Dermis blood vessel endothelial cell (primary cell): ENCODE results near the gene FADD. TPM values are rescaled to one million over a fixed set of nuclear protein-coding genes. Genes with fewer than 3 reads are reported as not detected.

Source experiments
- DNase-seq: peaks from one replicate; pipeline ENCODE4 v3.0.0; 2010
- total RNA-seq: library from RNA; depleted of rRNA; stranded (reverse); fragments of >200 nt; gene quantifications from 2 replicates; pipeline ENCODE4 v1.2.3, GENCODE V29; 2014

The FADD gene
- total RNA-seq, 1 donor from 2014 or later, result 56.7 TPM

DNA sequence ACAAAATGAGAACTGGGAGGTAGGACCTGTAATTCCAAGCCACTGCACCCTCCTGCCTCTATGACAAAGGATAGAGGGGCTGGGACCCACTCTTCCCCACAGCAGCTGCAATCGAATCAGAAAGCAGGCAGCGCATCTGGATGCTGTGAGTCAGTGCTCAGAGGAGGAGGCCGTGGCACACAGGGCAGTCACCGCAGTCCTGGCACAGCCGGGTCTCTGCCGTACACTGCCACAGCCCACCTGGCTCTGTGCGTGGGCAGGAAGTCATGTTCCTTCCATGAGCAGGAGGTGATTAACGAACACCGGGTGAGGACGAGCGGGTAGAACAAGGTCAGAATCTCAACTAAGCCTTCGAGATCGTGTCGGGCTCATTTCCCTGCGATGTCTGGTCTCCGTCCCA, 37.2 kb downstream of the FADD start:
- DNase-seq, result no peak

DNA sequence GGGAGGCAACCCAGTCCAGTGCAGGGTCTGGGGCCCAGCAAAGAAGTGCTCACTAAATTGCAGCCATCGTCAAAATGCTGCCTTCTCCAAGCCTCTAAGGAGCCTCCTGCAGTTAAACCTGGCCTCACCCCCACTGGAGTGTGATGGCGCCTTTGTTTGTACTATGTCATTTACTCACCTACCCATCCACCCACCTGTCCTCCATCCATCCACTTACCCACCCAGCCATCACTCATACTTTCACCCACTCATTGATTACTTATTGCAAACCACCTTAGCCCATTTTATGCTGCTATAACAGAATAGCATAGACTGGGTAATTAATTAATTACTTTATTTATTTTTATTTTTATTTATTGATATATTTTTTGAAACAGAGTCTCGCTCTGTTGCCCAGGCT, 38.6 kb downstream of the FADD start:
- DNase-seq, result no peak

DNA sequence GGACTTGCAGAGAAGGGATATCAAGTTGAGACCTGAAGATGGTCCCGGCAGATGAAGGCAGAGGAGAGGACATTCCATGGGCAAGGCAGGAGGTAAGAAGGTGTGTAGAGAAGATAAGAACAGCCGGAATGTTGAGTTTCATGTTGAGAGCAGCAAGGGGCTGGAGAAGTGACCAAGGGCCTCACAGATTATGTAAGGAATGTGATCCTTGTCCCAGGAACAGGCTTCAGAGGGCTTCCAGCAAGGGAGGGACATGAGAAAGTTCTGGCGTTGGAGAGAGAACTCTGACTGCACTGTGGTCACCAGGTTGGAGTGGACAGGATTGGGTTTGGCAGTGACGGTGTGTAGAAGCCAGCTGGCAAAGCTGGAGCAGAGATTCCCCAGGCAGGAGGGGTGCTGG, 39.8 kb downstream of the FADD start:
- no peak for DNase-seq

DNA sequence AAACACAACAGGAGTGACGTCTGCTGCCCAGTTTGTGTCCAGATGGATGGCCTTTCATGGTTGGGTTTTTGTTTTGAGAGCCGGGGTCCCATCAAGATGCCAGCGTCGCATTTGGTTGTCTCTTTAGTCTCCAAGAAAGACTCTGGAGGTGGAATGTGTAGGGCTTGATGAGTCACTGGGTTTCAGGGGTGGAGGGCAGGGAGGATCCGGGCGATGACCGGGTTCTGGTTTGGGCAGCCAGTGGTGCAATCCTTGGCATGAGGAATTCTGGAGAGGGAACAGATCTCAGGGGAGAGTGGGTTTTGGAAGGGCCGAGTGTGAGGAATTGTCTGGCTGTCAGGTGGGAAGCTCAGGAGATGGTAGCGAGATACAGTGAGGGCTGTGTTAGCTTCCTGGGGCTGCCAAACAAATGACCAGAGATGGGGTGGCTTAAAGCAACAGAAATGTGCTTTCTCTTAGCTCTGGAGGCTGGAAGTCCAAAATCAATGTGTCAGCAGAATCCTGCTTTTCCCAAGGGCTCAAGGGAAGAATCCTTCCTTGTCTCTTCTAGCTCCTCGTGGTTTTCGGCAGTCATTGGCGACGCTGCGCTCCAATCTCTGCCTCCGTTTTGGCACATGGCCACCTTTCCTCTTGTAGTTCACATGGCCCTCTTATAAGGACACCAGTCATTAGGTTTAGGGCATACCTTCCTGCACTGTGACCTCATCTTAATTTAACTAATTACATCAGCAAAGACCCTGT, 41.0 kb downstream of the FADD start:
- DNase-seq, result no peak

DNA sequence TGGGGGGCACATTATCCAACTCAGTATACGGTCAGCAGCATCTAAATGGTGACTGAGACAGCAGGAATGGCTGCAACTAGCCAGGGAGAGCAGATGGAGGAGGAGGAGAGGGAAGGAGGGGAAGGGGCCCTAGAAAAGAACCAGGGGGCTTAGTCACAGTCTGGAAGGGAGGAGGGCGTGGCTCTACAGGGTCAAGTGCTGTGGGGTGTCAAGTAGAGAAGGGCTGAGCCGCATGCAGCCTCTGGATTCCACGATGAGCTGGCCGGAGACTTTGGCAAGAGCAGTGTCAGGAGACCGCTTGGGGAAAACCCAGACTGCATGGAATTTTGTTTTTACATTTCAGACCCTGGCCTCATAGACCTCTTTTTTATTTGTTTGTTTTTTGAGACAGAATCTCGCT, 41.6 kb downstream of the FADD start:
- DNase-seq, result no peak

DNA sequence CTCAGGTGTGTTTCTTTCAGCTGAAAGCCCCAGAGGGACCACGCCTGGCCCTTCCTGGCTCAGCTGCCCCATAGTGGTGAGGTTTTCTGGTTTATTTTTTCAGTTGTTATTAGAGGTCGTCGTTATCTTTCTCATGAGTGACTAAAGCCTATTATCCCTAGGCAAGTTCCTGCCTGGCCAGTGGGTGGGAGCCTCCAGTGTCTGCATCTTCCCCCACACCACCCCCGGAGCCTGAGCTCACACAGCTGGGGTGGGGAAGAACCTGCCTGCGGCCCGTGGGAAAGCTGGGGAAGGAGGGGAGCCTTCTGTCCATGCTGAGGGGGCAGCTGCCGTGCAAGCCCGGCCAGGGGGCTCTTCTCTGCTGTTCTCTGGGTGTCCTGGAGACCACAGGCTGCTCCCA, 43.1 kb downstream of the FADD start:
- DNase-seq, result no peak

DNA sequence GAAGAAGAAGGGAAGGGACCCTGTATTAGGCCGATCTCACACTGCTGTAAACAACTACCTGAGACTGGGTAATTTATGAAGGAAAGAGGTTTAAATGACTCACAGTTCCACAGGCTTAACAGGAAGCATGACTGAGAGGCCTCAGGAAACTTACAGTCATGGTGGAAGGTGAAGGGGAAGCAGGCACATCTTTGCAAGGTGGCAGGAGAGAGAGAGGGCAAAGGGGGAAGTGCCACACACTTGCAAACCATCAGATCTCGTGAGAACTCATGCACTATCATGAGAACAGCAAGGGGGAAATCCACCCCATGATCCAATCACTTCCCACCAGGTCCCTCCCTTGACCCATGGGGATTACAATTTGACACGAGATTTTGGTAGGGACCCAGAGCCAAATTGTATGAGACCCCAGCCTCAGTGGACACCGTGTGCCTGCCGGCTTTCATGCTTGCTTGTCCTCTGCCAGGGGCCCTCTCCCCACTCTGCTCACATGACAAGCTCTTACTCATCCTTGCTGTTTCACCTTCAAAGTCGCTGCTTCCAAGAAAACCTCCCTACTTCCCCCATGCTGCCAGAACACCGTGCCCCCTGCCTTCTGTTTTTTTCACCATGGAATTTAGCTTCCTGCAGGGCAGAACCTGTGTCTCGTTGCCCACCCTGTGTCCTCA, 44.1 kb downstream of the FADD start:
- DNase-seq, result no peak

DNA sequence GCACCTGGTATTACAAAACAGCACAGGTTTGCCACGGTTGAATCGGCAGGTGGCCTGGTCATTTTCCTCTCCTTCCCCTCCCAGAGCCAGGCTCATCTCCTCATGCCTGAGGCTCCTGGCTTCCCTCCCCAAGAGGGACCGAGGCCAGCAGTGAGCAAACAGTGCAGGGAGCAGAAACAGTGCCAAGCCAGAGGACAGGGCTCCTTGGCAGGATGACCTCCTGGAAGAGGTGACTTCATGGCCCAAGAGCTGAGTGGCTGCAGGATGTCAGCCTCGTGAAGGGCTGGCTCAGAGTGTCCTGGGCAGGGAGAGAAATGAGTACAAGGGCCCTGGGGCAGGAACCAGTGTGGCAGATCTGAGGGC, 44.6 kb downstream of the FADD start:
- DNase-seq, result no peak

DNA sequence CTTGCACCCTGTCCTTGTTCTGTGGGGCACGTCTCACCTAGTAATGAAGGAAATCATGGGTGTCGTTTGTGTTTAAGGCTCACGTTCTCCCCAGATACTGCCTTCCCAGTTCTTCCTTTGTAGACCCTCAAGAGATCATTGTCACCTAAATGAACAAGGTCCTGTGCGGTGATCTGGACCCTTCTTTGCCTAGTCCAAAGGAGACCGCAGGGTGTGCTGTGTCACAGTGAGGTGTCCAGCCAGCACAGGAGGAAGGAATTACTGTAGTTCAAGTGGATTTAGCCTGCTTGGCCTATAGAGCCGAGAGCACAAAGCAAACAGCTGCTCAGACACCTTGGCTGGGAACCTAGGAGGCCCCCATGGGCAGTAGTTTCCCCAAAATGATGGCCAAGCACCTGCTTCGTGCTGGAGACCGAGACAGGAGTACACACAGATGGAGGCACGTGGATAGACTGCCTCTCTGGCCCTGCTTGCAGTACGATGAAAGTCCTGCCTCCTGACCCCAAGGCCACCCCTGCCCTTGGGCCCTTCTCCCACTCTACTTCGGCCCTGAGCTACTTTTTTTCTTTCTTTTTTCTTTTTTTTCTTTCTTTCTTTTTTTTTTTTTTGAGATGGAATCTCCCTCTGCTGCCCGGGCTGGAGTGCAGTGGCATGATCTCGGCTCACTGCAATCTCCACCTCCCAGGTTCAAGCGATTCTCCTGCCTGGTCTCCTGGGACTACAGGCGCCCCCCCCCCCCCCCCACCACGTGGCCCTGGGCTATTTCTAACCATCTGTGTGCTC, 48.0 kb downstream of the FADD start:
- DNase-seq, result no peak

DNA sequence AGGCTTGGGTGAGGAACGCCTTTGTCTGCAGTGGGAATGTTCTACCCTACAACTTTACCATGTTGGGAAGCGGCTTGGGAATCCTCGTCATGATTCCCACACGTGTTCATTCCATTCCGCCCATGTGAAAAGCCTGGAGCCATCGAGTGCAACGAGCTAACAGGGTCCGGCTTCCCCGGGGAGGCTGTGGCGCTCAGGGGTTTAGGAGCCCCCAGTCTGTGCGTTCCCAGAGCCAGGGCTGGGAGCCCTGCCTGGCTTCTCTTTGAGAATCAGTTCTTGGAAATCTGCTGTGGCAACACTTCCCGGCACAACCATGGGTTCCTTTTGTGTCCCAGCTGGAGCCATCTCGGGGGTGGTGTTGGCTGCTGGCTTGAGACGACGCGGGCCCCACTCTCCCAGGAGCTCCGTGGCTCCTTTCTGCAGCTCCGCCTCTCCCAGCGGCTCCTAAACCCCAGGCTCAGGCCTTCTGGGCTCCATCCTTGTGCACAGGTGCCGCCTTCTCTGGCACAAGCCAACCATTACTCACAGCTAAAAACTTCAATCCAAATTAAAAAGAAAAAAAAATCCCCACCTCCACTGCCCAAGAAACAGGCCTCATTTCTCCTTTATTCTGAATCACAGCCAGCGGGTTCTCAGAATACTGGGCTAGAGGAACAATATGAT, 48.7 kb downstream of the FADD start:
- DNase-seq, result no peak

DNA sequence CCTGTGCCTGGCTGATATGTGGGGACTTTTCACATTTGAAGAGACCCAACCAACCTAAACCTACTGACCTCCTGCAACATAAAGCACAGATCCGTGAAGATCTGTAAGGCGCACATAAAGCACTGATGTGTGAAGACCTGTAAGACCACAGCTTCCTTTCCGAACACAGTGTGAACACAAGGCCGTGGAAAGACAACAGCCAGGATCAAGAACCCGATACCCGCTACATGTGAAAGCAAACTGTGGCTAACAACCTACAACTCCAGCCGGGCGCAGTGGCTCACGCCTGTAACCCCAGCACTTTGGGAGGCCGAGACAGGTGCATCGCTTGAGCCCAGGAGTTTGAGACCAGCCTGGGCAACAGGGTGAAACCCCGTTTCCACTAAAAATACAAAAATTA, 49.7 kb downstream of the FADD start:
- no peak for DNase-seq

DNA sequence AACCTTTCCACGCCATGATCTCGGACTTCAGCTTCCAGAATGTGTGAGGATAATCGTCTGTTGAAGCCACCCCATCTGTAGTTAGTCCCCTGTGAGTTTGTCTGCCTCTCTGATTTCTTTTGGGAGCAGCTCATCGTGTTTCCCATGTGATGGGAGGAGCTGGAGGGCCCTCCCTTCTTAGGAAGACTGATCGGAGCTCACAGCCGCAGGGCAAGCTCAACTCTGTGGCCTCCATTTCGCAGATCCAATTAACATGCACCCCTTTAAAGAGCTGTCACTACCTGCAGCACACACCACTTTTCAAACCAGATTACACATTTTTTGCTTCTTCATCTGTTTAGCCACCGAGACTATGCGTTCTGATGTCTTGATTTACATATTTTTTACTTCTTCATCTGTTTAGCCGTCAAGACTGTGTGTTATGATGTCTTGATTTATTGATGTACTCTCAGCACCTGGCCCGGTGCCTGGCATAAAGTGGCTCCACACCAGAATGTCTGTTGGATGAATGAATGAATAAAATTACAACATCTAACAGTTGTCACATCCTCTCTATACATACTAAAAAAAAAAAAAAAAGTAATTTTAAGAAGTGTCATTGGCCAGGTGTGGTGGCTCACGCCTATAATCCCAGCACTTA, 52.5 kb downstream of the FADD start:
- no peak for DNase-seq

Other genes with a start within 250 kb of the FADD start
- gene ANO1, start 125.0 kb upstream of the FADD start, total RNA-seq, result under 0.01 TPM in 1 of 2 replicates, not detected in the other
- 33.5 and 39.9 TPM in 2 replicates for gene PPFIA1, start 67.4 kb downstream of the FADD start, total RNA-seq
- 369 and 441 TPM in 2 replicates for gene CTTN, start 195.2 kb downstream of the FADD start, total RNA-seq